Stromal cell of bone marrow (primary cell): Measurements from ENCODE around the gene YEATS2.

Experiments used
- DNase-seq: peaks from one replicate; pipeline ENCODE4 v3.0.0-alpha.2; 2012; ENCODE audit warnings: low read depth

Gene YEATS2

DNA sequence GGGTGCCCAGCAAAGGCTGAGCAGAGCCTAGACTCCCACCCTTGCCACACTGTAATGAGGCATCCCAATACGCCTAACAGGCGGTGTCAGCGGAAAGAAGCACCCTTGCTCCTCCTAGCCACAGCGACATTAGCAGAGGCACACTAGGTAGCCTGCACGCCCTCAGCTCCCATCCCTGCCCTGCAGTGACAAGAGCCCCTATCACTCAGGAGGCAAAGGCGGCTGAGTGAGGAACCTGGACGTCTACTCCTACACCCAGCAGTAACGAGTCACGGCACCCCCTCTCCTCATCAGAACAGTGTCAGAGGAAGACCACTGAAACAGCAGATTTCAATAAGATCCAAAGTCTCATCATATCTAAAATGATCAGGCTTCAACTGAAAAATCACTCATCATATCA lies 139.8 kb downstream of the YEATS2 start:
- no peak for DNase-seq

DNA sequence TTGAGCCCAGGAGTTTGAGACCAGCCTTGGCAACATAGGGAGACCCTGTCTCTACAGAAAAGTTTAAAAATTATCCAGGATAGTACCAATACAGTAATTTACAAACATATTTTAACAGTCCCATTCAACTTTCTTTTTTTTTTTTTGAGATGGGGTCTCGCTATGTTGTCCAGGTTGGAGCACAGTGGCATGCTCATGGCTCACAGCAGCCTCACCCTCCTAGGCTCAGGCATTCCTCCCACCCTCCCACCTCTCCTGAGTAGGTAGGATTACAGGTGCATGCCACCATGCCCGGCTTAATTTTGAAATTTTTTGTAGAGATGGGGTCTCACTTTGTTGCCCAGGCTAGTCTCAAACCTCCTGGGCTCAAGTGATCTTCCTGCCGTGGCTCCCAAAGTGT lies 140.3 kb downstream of the YEATS2 start:
- DNase-seq: no peak

DNA sequence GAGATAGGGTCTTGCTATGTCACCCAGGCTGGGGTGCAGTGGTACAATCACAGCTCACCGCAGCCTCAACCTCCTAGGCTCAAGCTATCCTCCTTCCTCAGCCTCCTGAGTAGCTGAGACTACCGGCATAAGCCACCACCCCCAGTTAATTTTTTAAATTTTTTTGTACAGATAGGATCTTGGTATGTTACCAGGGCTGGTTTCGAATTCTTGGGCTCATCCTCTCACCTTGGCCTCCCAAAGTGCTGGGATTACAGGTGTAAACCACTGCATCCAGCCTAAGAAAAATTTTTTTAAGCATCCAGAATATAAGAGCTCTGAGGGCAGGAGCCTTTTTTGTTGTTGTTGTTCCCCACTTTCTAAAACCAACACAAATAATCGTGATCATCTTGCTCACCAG lies 142.2 kb downstream of the YEATS2 start:
- DNase-seq: no peak

GRCh38 chr3:183844606-183845005 lies 147.0 kb downstream of the YEATS2 start:
- peak; percentile 46 for DNase-seq

- DNase-seq: no peak
Observed at GRCh38 chr3:183845090-183845489, 147.5 kb downstream of the YEATS2 start.

DNA sequence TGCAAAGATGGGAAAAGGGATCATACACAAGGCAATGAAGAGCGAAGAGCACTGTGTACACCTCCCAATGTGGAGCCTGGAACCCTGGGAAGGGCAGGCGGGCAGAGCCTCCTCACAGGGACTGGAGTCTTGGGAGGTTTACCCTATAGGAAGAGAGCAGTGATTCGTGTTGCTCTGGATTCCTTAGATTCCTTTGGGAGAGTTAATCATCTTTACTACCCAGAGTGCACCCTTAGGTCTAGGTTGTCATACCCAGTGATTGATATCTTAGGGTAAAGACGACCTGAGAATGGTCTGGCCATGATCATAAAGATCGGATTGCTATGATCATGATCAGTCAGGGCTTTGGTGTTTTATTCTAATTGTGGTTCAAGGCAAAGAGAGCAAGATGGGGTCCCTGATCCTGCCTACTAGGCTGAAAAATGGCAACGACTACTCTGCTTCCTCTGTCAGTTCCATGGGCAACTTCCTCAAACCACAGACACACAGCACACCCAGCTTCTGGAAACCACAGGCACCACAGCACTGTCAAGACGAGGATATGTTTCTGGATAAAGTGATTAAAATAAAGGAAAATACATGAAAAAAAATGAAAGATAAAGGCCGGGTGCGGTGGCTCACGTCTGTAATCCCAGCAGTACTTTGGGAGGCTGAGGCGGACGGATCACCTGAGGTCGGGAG lies 148.2 kb downstream of the YEATS2 start:
- DNase-seq: no peak

GRCh38 chr3:183854318-183855035 lies 156.9 kb downstream of the YEATS2 start:
- no peak for DNase-seq

GRCh38 chr3:183857863-183858262 lies 160.3 kb downstream of the YEATS2 start:
- no peak for DNase-seq
